GM18505 (cell line): ENCODE data around the gene SFXN4.
A peak's percentile ranks its signal among the peaks of the same experiment; 100 is the strongest.
"Not testable (repeated sequence)": the region's sequence is repeated elsewhere in the genome, so short reads cannot be mapped to it uniquely, and the experiment has no call there.

Source experiments
- ATAC-seq: cut with Tn5 transposase; IDR thresholded peaks from one replicate; pipeline ENCODE4 v1.9.1; 2021; ENCODE audit not compliant: unreplicated experiment
- POLR2A ChIP-seq: IDR thresholded peaks from 4 replicates; pipeline ENCODE4 v1.6.1; 2011; ENCODE audit warnings: borderline replicate concordance; ENCODE audit not compliant: insufficient read depth, insufficient read length; ENCODE audit errors: extremely low read depth

Gene SFXN4

DNA sequence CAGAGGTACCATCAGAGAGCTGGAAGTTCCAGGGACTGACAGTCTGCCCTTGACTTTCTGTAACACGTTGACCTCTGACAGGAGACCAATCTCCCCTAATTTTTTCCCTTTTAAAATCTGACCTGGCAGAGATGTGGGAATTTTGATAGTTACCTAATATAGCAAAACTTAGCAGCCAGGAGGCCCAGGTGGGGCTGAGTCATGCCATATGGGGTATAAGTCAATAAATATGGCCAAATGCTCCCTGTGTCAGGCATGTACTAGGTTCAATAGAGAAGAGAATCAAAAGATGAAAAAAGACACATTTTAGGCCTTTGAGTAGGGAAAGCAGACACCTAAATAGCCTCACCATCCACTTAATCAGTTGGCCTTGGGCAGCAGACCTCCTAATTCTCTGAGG is 35.7 kb upstream of the SFXN4 start:
- ATAC-seq, result no peak

DNA sequence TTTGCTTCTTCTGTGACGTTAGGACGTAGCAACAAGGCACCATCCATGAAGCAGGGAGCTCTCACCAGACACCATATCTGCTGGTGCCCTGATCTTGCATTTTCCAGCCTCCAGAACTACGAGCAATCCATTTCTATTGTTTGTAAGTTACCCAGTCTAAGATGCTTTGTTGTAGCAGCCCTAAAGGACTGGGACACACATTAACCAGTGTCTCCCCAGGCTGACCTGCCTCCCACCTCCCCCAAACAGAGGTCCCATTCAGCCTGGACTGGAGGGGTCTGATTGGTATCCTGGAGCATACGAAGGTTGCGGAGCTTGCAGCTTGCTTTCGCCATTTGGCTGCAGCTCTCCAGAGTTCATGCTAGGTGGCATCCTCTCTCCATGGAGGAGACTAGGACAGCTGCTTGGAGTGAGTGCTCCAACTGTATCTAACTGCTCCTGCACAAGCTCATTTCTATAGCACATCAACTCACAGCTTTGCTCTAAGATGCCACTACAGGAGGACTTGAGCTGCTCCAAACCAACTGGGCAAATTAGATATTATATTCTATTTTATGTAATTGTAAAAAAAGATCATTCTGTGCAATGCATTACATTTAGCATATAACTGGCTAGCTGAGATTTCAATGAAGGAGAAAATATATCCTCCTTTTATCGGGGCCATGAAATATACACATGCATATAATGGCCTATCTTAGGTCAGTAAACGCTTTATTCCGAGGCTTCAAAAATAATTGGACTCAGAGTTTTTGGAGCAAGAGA is 33.9 kb upstream of the SFXN4 start:
- TF ChIP-seq POLR2A, result no peak
- no peak for ATAC-seq

More for the DNA sequence above, 35.7 kb upstream of the SFXN4 start:
- no peak for TF ChIP-seq POLR2A

- no peak for TF ChIP-seq POLR2A
- no peak for ATAC-seq
Measured at GRCh38 chr10:119198438-119198837, 32.9 kb upstream of the SFXN4 start.

- no peak for TF ChIP-seq POLR2A
- ATAC-seq, result no peak
Measured at GRCh38 chr10:119197921-119198320, 32.4 kb upstream of the SFXN4 start.

DNA sequence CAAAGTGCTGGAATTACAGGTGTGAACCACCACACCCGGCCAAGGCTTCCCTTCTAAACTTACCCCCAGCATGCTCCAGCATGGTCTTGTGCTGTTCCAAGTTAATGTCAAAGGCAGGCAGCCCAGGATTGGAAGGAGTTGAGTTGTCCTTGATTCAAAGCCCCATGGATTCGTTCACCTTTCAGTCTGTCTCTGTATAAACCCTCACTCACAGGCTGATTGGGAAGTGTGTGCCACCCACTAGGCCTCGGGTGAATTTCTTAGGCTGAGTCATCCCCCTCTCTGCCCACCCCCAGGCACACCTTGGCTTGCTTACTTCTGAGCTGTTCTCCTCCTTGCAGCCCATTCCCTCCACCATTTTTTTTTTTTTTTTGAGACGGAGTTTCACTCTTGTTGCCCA is 26.4 kb upstream of the SFXN4 start:
- TF ChIP-seq POLR2A, result no peak
- no peak for ATAC-seq

DNA sequence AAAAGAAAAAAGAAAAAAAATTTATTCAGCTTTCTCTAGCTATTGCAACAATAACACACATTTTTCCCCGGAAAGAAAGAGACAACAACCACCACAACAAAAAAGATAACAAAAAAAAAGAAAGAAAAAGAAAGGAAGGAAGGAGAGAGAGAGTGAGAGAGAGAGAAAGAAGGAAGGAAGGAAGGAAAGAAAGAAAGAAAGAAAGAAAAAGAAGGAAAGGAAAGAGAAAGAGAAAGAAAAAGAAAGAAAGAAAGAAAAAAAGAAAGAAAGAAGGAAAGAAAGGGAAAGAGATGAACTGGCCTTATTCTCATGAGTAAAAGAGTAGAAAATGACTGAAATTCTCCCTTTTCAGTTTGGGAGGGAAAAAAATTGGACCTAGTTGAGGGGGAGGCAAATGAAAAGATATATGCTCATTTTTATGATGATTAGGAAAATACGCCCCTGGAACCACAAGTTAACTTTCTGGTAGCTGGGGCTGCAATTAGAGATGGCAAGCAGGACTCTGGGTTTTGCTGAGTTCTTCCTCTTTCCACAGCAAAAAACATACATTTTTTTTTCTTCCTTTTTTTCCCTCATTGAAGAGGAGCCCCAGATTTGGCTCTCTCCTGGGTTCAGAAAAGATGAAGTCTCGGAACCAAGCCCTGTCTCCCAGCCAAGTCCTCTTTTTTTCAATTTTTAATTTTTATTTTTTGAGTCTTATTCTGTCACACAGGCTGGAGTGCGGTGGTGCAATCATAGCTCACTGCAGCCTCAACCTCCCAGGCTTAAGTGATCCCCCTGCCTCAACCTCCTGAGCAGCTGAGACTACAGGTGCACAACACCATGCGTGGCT is 25.7 kb upstream of the SFXN4 start:
- TF ChIP-seq POLR2A, result no peak
- ATAC-seq, result no peak

DNA sequence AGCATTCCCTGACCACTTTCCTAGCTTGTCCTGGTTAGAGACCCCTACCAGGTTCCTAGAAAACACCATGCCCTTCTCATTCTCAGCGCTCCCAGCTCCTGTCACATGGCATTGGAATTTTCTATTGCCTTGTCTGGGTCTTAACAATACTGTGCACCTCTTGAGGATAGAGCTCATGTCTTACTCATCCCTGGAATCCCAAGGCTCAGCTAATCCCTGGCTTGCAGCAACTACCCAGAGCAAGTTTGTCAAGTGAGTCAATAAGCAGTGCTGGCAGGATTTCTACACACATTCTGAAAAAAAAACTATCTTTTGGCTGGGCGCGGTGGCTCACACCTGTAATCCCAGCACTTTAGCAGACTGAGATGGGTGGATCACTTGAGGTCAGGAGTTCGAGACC is 24.8 kb upstream of the SFXN4 start:
- TF ChIP-seq POLR2A, result no peak
- no peak for ATAC-seq

DNA sequence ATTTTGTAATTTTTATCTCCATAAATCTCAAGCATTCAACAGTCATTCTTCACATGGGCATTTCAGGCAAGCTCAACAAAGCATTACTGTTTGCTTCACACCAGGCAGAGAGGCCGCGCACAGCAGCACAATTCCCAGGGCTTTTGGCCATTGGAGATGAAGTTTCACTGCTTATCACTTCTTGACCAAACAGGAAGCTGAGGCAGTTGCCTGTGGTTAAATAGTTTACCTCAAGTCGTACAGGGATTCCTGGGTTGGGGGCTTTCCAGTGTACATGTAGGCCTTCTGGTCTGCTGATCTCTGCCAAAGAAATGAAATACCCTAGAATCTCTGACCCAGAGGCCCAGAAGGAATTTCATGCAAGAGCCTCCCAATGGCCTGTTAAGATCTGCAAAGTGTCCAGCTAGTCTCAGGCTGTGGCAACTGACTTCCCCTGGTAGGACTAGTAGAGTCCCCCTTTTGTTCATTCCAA is 24.3 kb upstream of the SFXN4 start:
- no peak for ATAC-seq
- no peak for TF ChIP-seq POLR2A

- TF ChIP-seq POLR2A, result no peak
- no peak for ATAC-seq
Measured at GRCh38 chr10:119183664-119184412, 18.3 kb upstream of the SFXN4 start.

DNA sequence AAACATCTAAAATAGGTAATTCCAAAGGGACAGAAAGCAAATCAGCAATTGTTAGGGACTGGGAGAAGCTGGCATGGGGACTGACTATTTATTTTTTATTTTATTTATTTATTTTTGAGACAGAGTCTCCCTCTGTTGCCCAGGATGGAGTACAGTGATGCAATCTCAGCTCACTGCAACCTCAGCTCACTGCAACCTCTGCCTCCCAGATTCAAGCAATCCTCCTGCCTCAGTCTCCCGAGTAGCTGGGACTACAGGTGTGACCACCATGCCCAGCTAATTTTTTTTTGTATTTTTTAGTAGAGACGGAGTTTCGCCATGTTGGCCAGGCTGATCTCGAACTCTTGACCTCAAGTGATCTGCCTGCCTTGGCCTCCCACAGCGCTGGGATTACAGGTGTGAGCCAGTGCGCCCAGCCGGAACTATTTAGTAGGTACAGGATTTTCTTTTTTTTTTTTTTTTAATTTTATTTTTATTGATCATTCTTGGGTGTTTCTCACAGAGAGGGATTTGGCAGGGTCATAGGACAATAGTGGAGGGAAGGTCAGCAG is 15.4 kb upstream of the SFXN4 start:
- ATAC-seq, result not testable (repeated sequence)

GRCh38 chr10:119178372-119179119 is 13.0 kb upstream of the SFXN4 start, which contains the start of gene PRDX3:
PRDX3 (minus strand) TSS chr10:119178812; CDS start chr10:119178790, 22 bp downstream.
- peak; percentile 97 for TF ChIP-seq POLR2A
- peak; percentile 93 for ATAC-seq

DNA sequence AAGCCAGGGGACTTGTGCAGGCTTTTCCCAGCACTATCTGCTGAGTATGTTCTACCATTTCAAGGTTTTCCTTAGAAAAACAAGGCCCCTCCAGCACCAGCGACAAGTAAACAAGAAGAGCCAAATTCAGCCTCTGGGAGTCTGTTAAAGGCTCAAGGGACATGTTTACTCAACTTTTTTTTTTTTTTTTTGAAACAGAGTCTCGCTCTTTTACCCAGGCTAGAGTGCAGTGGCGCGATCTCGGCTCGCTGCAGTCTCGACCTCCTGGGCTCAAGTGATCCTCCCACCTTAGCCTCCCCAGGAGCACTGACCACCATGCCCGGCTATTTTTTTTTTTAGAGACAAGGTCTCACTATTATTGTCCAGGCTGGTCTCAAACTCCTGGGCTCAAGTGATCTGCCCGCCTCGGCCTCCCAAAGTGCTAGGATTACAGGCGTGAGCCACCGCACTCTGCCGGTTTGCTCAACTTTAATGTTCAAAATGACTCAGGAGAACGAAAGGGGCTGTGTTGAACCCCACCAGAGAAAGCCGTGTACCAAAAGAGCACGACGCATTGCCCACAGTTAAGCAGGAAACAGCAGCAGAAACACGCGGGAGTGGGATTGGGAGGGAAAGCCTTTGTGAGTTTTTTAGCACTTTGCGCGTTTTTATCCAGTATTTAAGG is 12.3 kb upstream of the SFXN4 start:
- ATAC-seq, result no peak

GRCh38 chr10:119176166-119176565 is 10.7 kb upstream of the SFXN4 start:
- no peak for ATAC-seq
- TF ChIP-seq POLR2A, result no peak

More for the DNA sequence above, 12.3 kb upstream of the SFXN4 start:
- TF ChIP-seq POLR2A, result no peak

GRCh38 chr10:119174109-119174508 is 8.6 kb upstream of the SFXN4 start:
- no peak for ATAC-seq
- TF ChIP-seq POLR2A, result no peak
